H1 (cell line): ENCODE data around the gene EFCAB8. TPM values are rescaled to one million over a fixed set of nuclear protein-coding genes. Genes with fewer than 3 reads are reported as not detected.

Experiments
- CTCF ChIP-seq, 3 experiments: IDR thresholded peaks; 1 replicate in 2 of 3; 2 replicates in 1 of 3; pipeline versions ENCODE4 v1.5.1 to v1.6.1; 2011; ENCODE audit warnings: low read length in 3 of 3, mild to moderate bottlenecking in 3 of 3, inconsistent platforms in 2 of 3, low read depth in 1 of 3, moderate library complexity in 1 of 3; ENCODE audit not compliant: insufficient read depth in 1 of 3; ENCODE audit errors: control extremely low read depth in 1 of 3
- GTF2F1 ChIP-seq: IDR thresholded peaks from 2 replicates; pipeline ENCODE4 v1.6.1; 2012; ENCODE audit warnings: low read depth, low read length, improper control_type of control experiment, borderline replicate concordance
- JUND ChIP-seq: IDR thresholded peaks from 2 replicates; pipeline ENCODE4 v1.6.1; 2011; ENCODE audit warnings: mild to moderate bottlenecking, improper control_type of control experiment, low read length
- NRF1 ChIP-seq: IDR thresholded peaks from 2 replicates; pipeline ENCODE4 v1.6.1; 2011; ENCODE audit warnings: mild to moderate bottlenecking, low read depth, low read length, improper control_type of control experiment
- POU5F1 ChIP-seq: IDR thresholded peaks from 2 replicates; pipeline ENCODE4 v1.6.1; 2011; ENCODE audit warnings: low read depth, mild to moderate bottlenecking, low read length, moderate library complexity
- RAD21 ChIP-seq, 2 experiments: IDR thresholded peaks in 1 of 2; conservative IDR thresholded peaks in 1 of 2; 2 replicates each; pipeline ENCODE4 v1.6.1; 2011; ENCODE audit warnings: low read depth in 2 of 2, low read length in 2 of 2, improper control_type of control experiment in 1 of 2, inconsistent platforms in 1 of 2, mild to moderate bottlenecking in 1 of 2, moderate library complexity in 1 of 2
- SP1 ChIP-seq: IDR thresholded peaks from 2 replicates; pipeline ENCODE4 v1.6.1; 2011; ENCODE audit warnings: low read depth, low read length
- SUZ12 ChIP-seq: fragments of 200-600 bp; sonication (generic); IDR thresholded peaks from 2 replicates; pipeline ENCODE4 v1.6.1; 2012; ENCODE audit warnings: mild to moderate bottlenecking, inconsistent platforms, low read length, moderate library complexity, mixed read lengths
- polyA plus RNA-seq, 7 experiments: library from polyadenylated mRNA; depleted of rRNA in 3 of 7; stranded (reverse) in 5 of 7; unstranded in 2 of 7; fragments of >200 nt in 5 of 7; fragments of 200-250 nt in 2 of 7; gene quantifications; 1 replicate in 5 of 7; 2 replicates in 1 of 7; 4 replicates in 1 of 7; pipeline versions ENCODE4 v1.2.1 to v1.2.3, GENCODE V29; 2011 to 2013; ENCODE audit warnings: missing spikeins in 2 of 7, mixed read lengths in 2 of 7
- total RNA-seq: library from RNA; stranded (reverse); fragmentation: NEBNext Ultra II Directional; extraction: Animal tissue kit (Norgen Biotek cat#: 25700); gene quantifications from 2 replicates; pipeline ENCODE4 v1.2.1, GENCODE V29; 2021

EFCAB8 gene
- total and polyA plus RNA-seq, 2 of the 8 experiments (the other 6 are each of a cell fraction or from before 2014, with no cell fraction given), result 0.06 to 0.20 TPM

DNA sequence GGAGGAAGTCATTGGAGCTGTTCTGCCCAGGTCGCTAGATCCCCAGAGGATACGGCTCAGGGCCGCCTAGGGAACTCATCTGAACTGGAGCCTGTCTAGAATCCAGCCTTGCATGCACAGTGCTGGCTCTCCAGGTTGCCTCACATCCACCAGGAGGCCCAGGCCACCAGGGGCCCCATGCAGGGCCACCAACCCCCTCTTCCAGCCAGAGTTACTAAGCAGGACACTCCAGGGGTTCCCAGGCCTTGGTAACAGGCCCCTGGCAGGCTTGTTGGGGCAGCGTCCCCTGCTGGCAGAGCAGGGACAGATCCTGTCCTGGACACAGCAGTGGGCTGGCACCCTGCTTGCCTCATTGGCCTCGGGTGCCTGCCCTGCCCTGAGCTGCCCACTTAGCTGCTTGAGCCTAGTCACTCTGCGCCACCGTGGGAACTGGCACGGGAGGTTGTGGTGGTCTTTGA is 35.3 kb downstream of the EFCAB8 start (continued):
- TF ChIP-seq CTCF (IDR thresholded peaks at IDR 0.05; ENCODE audit: control extremely low read depth in 1 of 3, insufficient read depth in 1 of 3, low read depth in 1 of 3, low read length in 3 of 3), result peak; percentile 88 to 96 (median 94)
- TF ChIP-seq JUND, result no peak
- no peak for TF ChIP-seq SP1
- TF ChIP-seq GTF2F1, result no peak
- TF ChIP-seq RAD21 (IDR thresholded peaks at IDR 0.05 in 1 of 2, conservative IDR thresholded peaks at IDR 0.05 in 1 of 2; ENCODE audit: low read depth in 2 of 2, low read length in 2 of 2), result peak; percentile 74 to 86
- TF ChIP-seq NRF1, result no peak
- no peak for TF ChIP-seq POU5F1
- TF ChIP-seq SUZ12, result no peak
- TF ChIP-seq, all 59 proteins: peak for 5
